DND-41 (cell line): Measurements from ENCODE around the gene SLC34A2.

ENCODE experiments used
- EZH2 ChIP-seq: IDR thresholded peaks from 3 replicates; pipeline ENCODE4 v1.6.1; 2012; ENCODE audit warnings: borderline replicate concordance, low read depth, mild to moderate bottlenecking, moderate library complexity, low read length, inconsistent platforms; ENCODE audit not compliant: severe bottlenecking
- TF ChIP-seq, protein P1 (sequence below): IDR thresholded peaks from 2 replicates; pipeline ENCODE4 v1.5.1; 2012; ENCODE audit warnings: borderline replicate concordance, low read length, moderate library complexity, mild to moderate bottlenecking; ENCODE audit not compliant: poor library complexity, severe bottlenecking; ENCODE audit errors: extremely low read depth

GRCh38 chr4:25658357-25658771 lies 2.7 kb downstream of the SLC34A2 start:
- TF ChIP-seq, protein P1, sequence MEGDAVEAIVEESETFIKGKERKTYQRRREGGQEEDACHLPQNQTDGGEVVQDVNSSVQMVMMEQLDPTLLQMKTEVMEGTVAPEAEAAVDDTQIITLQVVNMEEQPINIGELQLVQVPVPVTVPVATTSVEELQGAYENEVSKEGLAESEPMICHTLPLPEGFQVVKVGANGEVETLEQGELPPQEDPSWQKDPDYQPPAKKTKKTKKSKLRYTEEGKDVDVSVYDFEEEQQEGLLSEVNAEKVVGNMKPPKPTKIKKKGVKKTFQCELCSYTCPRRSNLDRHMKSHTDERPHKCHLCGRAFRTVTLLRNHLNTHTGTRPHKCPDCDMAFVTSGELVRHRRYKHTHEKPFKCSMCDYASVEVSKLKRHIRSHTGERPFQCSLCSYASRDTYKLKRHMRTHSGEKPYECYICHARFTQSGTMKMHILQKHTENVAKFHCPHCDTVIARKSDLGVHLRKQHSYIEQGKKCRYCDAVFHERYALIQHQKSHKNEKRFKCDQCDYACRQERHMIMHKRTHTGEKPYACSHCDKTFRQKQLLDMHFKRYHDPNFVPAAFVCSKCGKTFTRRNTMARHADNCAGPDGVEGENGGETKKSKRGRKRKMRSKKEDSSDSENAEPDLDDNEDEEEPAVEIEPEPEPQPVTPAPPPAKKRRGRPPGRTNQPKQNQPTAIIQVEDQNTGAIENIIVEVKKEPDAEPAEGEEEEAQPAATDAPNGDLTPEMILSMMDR: no peak
- no peak for TF ChIP-seq EZH2
